Keratinocyte (primary cell): ENCODE results near the gene GRK3. TPM values are rescaled to one million over a fixed set of nuclear protein-coding genes. Genes with fewer than 3 reads are reported as not detected.
"Not testable (repeated sequence)": the region's sequence is repeated elsewhere in the genome, so short reads cannot be mapped to it uniquely, and the experiment has no call there.

Source experiments
- DNase-seq: peaks from one replicate; pipeline ENCODE4 v3.0.0-alpha.2; 2011; ENCODE audit warnings: low read depth, missing footprints, low spot score
- FAIRE-seq: peaks from 2 replicates; lab custom pipeline; 2011; peaks lifted over from hg19 to GRCh38; lab: Jason Lieb, UNC
- H2AFZ ChIP-seq: 2 replicates; pipeline ENCODE4 v1.6.0; 2012; ENCODE audit warnings: low read length, control low read depth, inconsistent platforms; ENCODE audit not compliant: control insufficient read depth
- H3K27ac ChIP-seq: 2 replicates; pipeline ENCODE4 v1.5.1; 2011; ENCODE audit warnings: low read length; ENCODE audit not compliant: control insufficient read depth, insufficient read depth
- H3K27me3 ChIP-seq: 3 replicates; pipeline ENCODE4 v1.6.0; 2011; ENCODE audit warnings: low read length; ENCODE audit not compliant: control insufficient read depth, insufficient read depth; ENCODE audit errors: extremely low read depth
- H3K36me3 ChIP-seq, 2 experiments: 2 replicates in 1 of 2; 3 replicates in 1 of 2; pipeline ENCODE4 v1.5.1; 2011; ENCODE audit warnings: low read length in 2 of 2, mild to moderate bottlenecking in 1 of 2; ENCODE audit not compliant: control insufficient read depth in 2 of 2, insufficient read depth in 2 of 2; ENCODE audit errors: extremely low read depth in 1 of 2
- H3K4me1 ChIP-seq: 3 replicates; pipeline ENCODE4 v1.5.1; 2011; ENCODE audit warnings: low read length; ENCODE audit not compliant: control insufficient read depth, insufficient read depth; ENCODE audit errors: extremely low read depth
- H3K4me2 ChIP-seq: 3 replicates; pipeline ENCODE4 v1.6.0; 2011; ENCODE audit warnings: low read depth, low read length; ENCODE audit not compliant: control insufficient read depth, insufficient read depth; ENCODE audit errors: extremely low read depth
- H3K4me3 ChIP-seq, 3 experiments: fragments of 200-600 bp in 1 of 3; sonication (generic) in 1 of 3; 2 replicates in 2 of 3; 3 replicates in 1 of 3; pipeline ENCODE4 v1.5.1; 2011 to 2016; ENCODE audit warnings: low read length in 3 of 3, mild to moderate bottlenecking in 3 of 3, control low read depth in 2 of 3, inconsistent platforms in 1 of 3, low read depth in 1 of 3, mixed read lengths in 1 of 3, mixed run types in 1 of 3, moderate library complexity in 1 of 3; ENCODE audit not compliant: control insufficient read depth in 2 of 3, insufficient read depth in 2 of 3; ENCODE audit errors: extremely low read depth in 1 of 3
- H3K79me2 ChIP-seq: 2 replicates; pipeline ENCODE4 v1.6.0; 2012; ENCODE audit warnings: low read length; ENCODE audit not compliant: control insufficient read depth, insufficient read depth
- H3K9ac ChIP-seq: 3 replicates; pipeline ENCODE4 v1.6.0; 2011; ENCODE audit warnings: low read length; ENCODE audit not compliant: control insufficient read depth, insufficient read depth; ENCODE audit errors: extremely low read depth
- H3K9me1 ChIP-seq: 3 replicates; pipeline ENCODE4 v1.6.0; 2011; ENCODE audit warnings: low read length; ENCODE audit not compliant: control insufficient read depth, insufficient read depth; ENCODE audit errors: extremely low read depth
- H3K9me3 ChIP-seq: 2 replicates; pipeline ENCODE4 v1.5.1; 2012; ENCODE audit warnings: low read depth, low read length; ENCODE audit not compliant: control insufficient read depth
- H4K20me1 ChIP-seq: 3 replicates; pipeline ENCODE4 v1.6.0; 2011; ENCODE audit warnings: low read length; ENCODE audit not compliant: control insufficient read depth, insufficient read depth; ENCODE audit errors: extremely low read depth
- CTCF ChIP-seq, 3 experiments: IDR thresholded peaks in 1 of 3; conservative IDR thresholded peaks in 1 of 3; optimal IDR thresholded peaks in 1 of 3; 2 replicates in 2 of 3; 3 replicates in 1 of 3; pipeline versions ENCODE3 to v1.5.1; 2011; ENCODE audit warnings: low read length in 3 of 3, mild to moderate bottlenecking in 3 of 3, moderate library complexity in 2 of 3, control low read depth in 1 of 3, inconsistent platforms in 1 of 3; ENCODE audit not compliant: insufficient read depth in 2 of 3; ENCODE audit errors: extremely low read depth in 1 of 3
- EZH2 ChIP-seq: IDR thresholded peaks from one replicate; pipeline ENCODE4 v1.6.1; 2012; ENCODE audit warnings: inconsistent platforms, mild to moderate bottlenecking, low read length, moderate library complexity
- dilution Hi-C: fragments of 300-500 bp; cut with MboI; formaldehyde crosslinking; loops from one replicate; pipeline ENCODE4 v1.7.0; 2020; ENCODE audit warnings: low sequenced_read_pairs; ENCODE audit not compliant: extremely low pct_ligation_motif_present
- polyA plus RNA-seq, 5 experiments: library from polyadenylated mRNA; depleted of rRNA in 3 of 5; stranded (reverse) in 3 of 5; stranded (forward) in 1 of 5; unstranded in 1 of 5; fragments of >200 nt; gene quantifications; 1 replicate in 1 of 5; 2 replicates in 3 of 5; 3 replicates in 1 of 5; pipeline versions ENCODE4 v1.2.1 to v1.2.3, GENCODE V29; 2011 to 2012; ENCODE audit warnings: missing spikeins in 2 of 5, low read depth in 1 of 5, low replicate concordance in 1 of 5

GRK3 gene
- polyA plus RNA-seq, 1 donor (not counting 4 experiments of a cell fraction or from before 2014, with no cell fraction given): 8.1 TPM

GRCh38 chr22:25602916-25603315 is 38.4 kb downstream of the GRK3 start:
- H3K9me1 ChIP-seq: no peaks in the 10 kb centered on the region
- TF ChIP-seq EZH2: no peak
- TF ChIP-seq CTCF (optimal IDR thresholded peaks at IDR 0.05 in 1 of 3, IDR thresholded peaks at IDR 0.05 in 1 of 3, conservative IDR thresholded peaks at IDR 0.05 in 1 of 3; ENCODE audit: extremely low read depth in 1 of 3, insufficient read depth in 2 of 3, low read length in 3 of 3): no peak
- no peak for FAIRE-seq

GRCh38 chr22:25605146-25605545 is 40.7 kb downstream of the GRK3 start:
- H3K4me2 ChIP-seq, H3K4me1 ChIP-seq, H3K27me3 ChIP-seq, H3K9me1 ChIP-seq, H3K36me3 ChIP-seq, H3K79me2 ChIP-seq, H3K9me3 ChIP-seq, H3K27ac ChIP-seq, DNase-seq, H4K20me1 ChIP-seq, H3K9ac ChIP-seq, dilution Hi-C loops, H3K4me3 ChIP-seq, FAIRE-seq, H2AFZ ChIP-seq: not testable (repeated sequence)

More at GRCh38 chr22:25602916-25603315, 38.4 kb downstream of the GRK3 start:
- dilution Hi-C loops: no loop called here
- no peaks in the 10 kb centered on the region for H3K9me3 ChIP-seq
- no peak for DNase-seq
- H3K4me2 ChIP-seq: no peak overlapping the region
- H3K4me3 ChIP-seq: no peak overlapping the region
- no peaks in the 10 kb centered on the region for H4K20me1 ChIP-seq
- no peaks in the 10 kb centered on the region for H3K27me3 ChIP-seq
- H2AFZ ChIP-seq: no peak overlapping the region
- H3K9ac ChIP-seq: no peak overlapping the region
- no peak overlapping the region for H3K27ac ChIP-seq
- no peaks in the 10 kb centered on the region for H3K36me3 ChIP-seq
- no peaks in the 10 kb centered on the region for H3K79me2 ChIP-seq
- H3K4me1 ChIP-seq: no peaks in the 10 kb centered on the region

- H3K27me3 ChIP-seq, H3K9ac ChIP-seq, H3K4me3 ChIP-seq, H3K36me3 ChIP-seq, H2AFZ ChIP-seq, H3K4me2 ChIP-seq, DNase-seq, H3K9me3 ChIP-seq, H3K9me1 ChIP-seq, H4K20me1 ChIP-seq, H3K27ac ChIP-seq, H3K4me1 ChIP-seq, H3K79me2 ChIP-seq, FAIRE-seq, dilution Hi-C loops: not testable (repeated sequence)
Observed at GRCh38 chr22:25605565-25605964, 41.1 kb downstream of the GRK3 start.

GRCh38 chr22:25611284-25611683 is 46.8 kb downstream of the GRK3 start:
- H3K79me2 ChIP-seq, H3K4me2 ChIP-seq, H3K36me3 ChIP-seq, H2AFZ ChIP-seq, H3K9me1 ChIP-seq, H3K9ac ChIP-seq, FAIRE-seq, H3K4me3 ChIP-seq, H3K4me1 ChIP-seq, H3K27ac ChIP-seq, H3K27me3 ChIP-seq, H4K20me1 ChIP-seq, dilution Hi-C loops, DNase-seq, H3K9me3 ChIP-seq: not testable (repeated sequence)
